BLaER1 (cell line): Measurements from ENCODE around the gene SND1.
A peak's percentile ranks its signal among the peaks of the same experiment; 100 is the strongest.
"Not testable (repeated sequence)": the region's sequence is repeated elsewhere in the genome, so short reads cannot be mapped to it uniquely, and the experiment has no call there.

Experiments used
- H3K27ac ChIP-seq: shearing (Covaris generic); formaldehyde crosslinking; 2 replicates; pipeline ENCODE4 v1.8.1; 2022
- H3K27me3 ChIP-seq: shearing (Covaris generic); formaldehyde crosslinking; 2 replicates; pipeline ENCODE4 v1.8.1; 2022
- H3K36me3 ChIP-seq: shearing (Covaris generic); formaldehyde crosslinking; 2 replicates; pipeline ENCODE4 v1.8.1; 2022
- H3K4me1 ChIP-seq: shearing (Covaris generic); formaldehyde crosslinking; 2 replicates; pipeline ENCODE4 v1.8.1; 2022
- H3K4me2 ChIP-seq: shearing (Covaris generic); formaldehyde crosslinking; 2 replicates; pipeline ENCODE4 v1.8.1; 2022
- H3K4me3 ChIP-seq: shearing (Covaris generic); formaldehyde crosslinking; 2 replicates; pipeline ENCODE4 v1.8.1; 2022
- H3K9ac ChIP-seq: shearing (Covaris generic); formaldehyde crosslinking; 2 replicates; pipeline ENCODE4 v1.8.1; 2022
- H3K9me3 ChIP-seq: shearing (Covaris generic); formaldehyde crosslinking; 2 replicates; pipeline ENCODE4 v1.8.1; 2022
- H4K20me1 ChIP-seq: shearing (Covaris generic); formaldehyde crosslinking; 2 replicates; pipeline ENCODE4 v1.8.1; 2022
- Cebpa-rat ChIP-seq: shearing (Covaris generic); IDR thresholded peaks from 2 replicates; pipeline ENCODE4 v1.8.1; 2022

Gene SND1

GRCh38 chr7:128102490-128103291 lies 450.7 kb downstream of the SND1 start:
- Histone ChIP-seq H3K27me3 (no peaks in the 10 kb centered on the region), H3K4me1 (peaks cover 61% of the 10 kb centered on the region)

GRCh38 chr7:128103498-128104107 lies 451.6 kb downstream of the SND1 start:
- Histone ChIP-seq H3K27ac (peak overlapping the region; percentile 88), H3K4me3 (peak overlapping the region; percentile 68), H3K9me3 (no peaks in the 10 kb centered on the region), H4K20me1 (no peaks in the 10 kb centered on the region), H3K27me3 (no peaks in the 10 kb centered on the region), H3K4me2 (peak overlapping the region; percentile 87), H3K4me1 (peaks cover 70% of the 10 kb centered on the region), H3K36me3 (no peaks in the 10 kb centered on the region), H3K9ac (peak overlapping the region; percentile 73)
- TF ChIP-seq Cebpa-rat = no peak

More at GRCh38 chr7:128102490-128103291, 450.7 kb downstream of the SND1 start:
- Histone ChIP-seq H3K36me3 (no peaks in the 10 kb centered on the region), H3K9ac (no peak overlapping the region), H3K27ac (no peak overlapping the region; the same call in 1 of the 2 replicates), H3K4me2 (peak overlapping the region; percentile 87; the same call in 1 of the 2 replicates), H4K20me1 (no peaks in the 10 kb centered on the region), H3K4me3 (no peak overlapping the region), H3K9me3 (no peaks in the 10 kb centered on the region)
- TF ChIP-seq Cebpa-rat = no peak

GRCh38 chr7:128104108-128104742 lies 452.2 kb downstream of the SND1 start:
- H3K27ac ChIP-seq = peak overlapping the region; percentile 88
- H3K4me1 ChIP-seq = peaks cover 77% of the 10 kb centered on the region
- H3K4me3 ChIP-seq = peak overlapping the region; percentile 68
- peak; percentile 85 for TF ChIP-seq Cebpa-rat
- no peaks in the 10 kb centered on the region for H3K27me3 ChIP-seq
- no peaks in the 10 kb centered on the region for H3K9me3 ChIP-seq
- H3K4me2 ChIP-seq = peak overlapping the region; percentile 87
- H4K20me1 ChIP-seq = no peaks in the 10 kb centered on the region
- peak overlapping the region; percentile 73 for H3K9ac ChIP-seq
- H3K36me3 ChIP-seq = no peaks in the 10 kb centered on the region

- Histone ChIP-seq H3K4me2 (peak overlapping the region; percentile 87), H3K9ac (no peak overlapping the region), H4K20me1 (no peaks in the 10 kb centered on the region), H3K27ac (no peak overlapping the region), H3K27me3 (no peaks in the 10 kb centered on the region), H3K4me1 (peaks cover 89% of the 10 kb centered on the region), H3K9me3 (no peaks in the 10 kb centered on the region), H3K4me3 (no peak overlapping the region; the same call in 1 of the 2 replicates), H3K36me3 (no peaks in the 10 kb centered on the region)
- TF ChIP-seq Cebpa-rat = no peak
Observed at GRCh38 chr7:128105228-128106022, 453.4 kb downstream of the SND1 start.

GRCh38 chr7:128106821-128107220 lies 454.8 kb downstream of the SND1 start:
- Histone ChIP-seq H3K27me3 (no peaks in the 10 kb centered on the region), H3K4me3 (no peak overlapping the region), H4K20me1 (no peaks in the 10 kb centered on the region), H3K9ac (no peak overlapping the region), H3K4me1 (peaks cover 100% of the 10 kb centered on the region), H3K27ac (peak overlapping the region; percentile 87; the same call in 1 of the 2 replicates), H3K36me3 (no peaks in the 10 kb centered on the region), H3K9me3 (no peaks in the 10 kb centered on the region), H3K4me2 (peak overlapping the region; percentile 87)
- no peak for TF ChIP-seq Cebpa-rat

- H3K27ac ChIP-seq = peak overlapping the region; percentile 87
- H3K27me3 ChIP-seq, H3K4me3 ChIP-seq, H4K20me1 ChIP-seq, H3K9me3 ChIP-seq, H3K36me3 ChIP-seq: not testable (repeated sequence)
- H3K4me1 ChIP-seq = peaks cover 100% of the 10 kb centered on the region
- peak overlapping the region; percentile 87 for H3K4me2 ChIP-seq
- H3K9ac ChIP-seq = 0 out of 2 replicates have a peak overlapping the region, but pooled peaks have one; percentile 38
Observed at GRCh38 chr7:128107516-128107915, 455.5 kb downstream of the SND1 start.

- Histone ChIP-seq H4K20me1 (no peaks in the 10 kb centered on the region), H3K27ac (peak overlapping the region; percentile 87), H3K4me2 (peak overlapping the region; percentile 87), H3K9ac (peak overlapping the region; percentile 25; the same call in 1 of the 2 replicates), H3K36me3 (no peaks in the 10 kb centered on the region), H3K4me3 (peak overlapping the region; percentile 36; the same call in 1 of the 2 replicates), H3K9me3 (no peaks in the 10 kb centered on the region), H3K27me3 (no peaks in the 10 kb centered on the region), H3K4me1 (peaks cover 100% of the 10 kb centered on the region)
- TF ChIP-seq Cebpa-rat = no peak
Observed at GRCh38 chr7:128108129-128108528, 456.1 kb downstream of the SND1 start.

- no peaks in the 10 kb centered on the region for H4K20me1 ChIP-seq
- peak overlapping the region; percentile 87 for H3K27ac ChIP-seq
- H3K4me3 ChIP-seq = peak overlapping the region; percentile 36
- peaks cover 100% of the 10 kb centered on the region for H3K4me1 ChIP-seq
- no peaks in the 10 kb centered on the region for H3K9me3 ChIP-seq
- H3K9ac ChIP-seq = peak overlapping the region; percentile 54
- peak overlapping the region; percentile 87 for H3K4me2 ChIP-seq
- peak; percentile 85 for TF ChIP-seq Cebpa-rat
- no peaks in the 10 kb centered on the region for H3K36me3 ChIP-seq
- no peaks in the 10 kb centered on the region for H3K27me3 ChIP-seq
Observed at GRCh38 chr7:128108641-128109423, 456.8 kb downstream of the SND1 start.

- H3K27ac ChIP-seq = peak overlapping the region; percentile 87
- peak overlapping the region; percentile 36 for H3K4me3 ChIP-seq
- H3K4me2 ChIP-seq = peak overlapping the region; percentile 87
- not testable (repeated sequence) for H3K9me3 ChIP-seq, H3K36me3 ChIP-seq, H3K27me3 ChIP-seq, H4K20me1 ChIP-seq
- peak overlapping the region; percentile 54 for H3K9ac ChIP-seq
- H3K4me1 ChIP-seq = peaks cover 100% of the 10 kb centered on the region
Observed at GRCh38 chr7:128109424-128109969, 457.5 kb downstream of the SND1 start.
